HG02763 (cell line): ENCODE measurements around the gene GATA6.
"Not testable (repeated sequence)": the region's sequence is repeated elsewhere in the genome, so short reads cannot be mapped to it uniquely, and the experiment has no call there.

Experiments
- ATAC-seq: cut with Tn5 transposase; IDR thresholded peaks from one replicate; pipeline ENCODE4 v1.9.1; 2021; ENCODE audit warnings: mild to moderate bottlenecking, moderate library complexity; ENCODE audit not compliant: unreplicated experiment

Gene GATA6

GRCh38 chr18:22180722-22181121 lies 11.3 kb downstream of the GATA6 start:
- no peak for ATAC-seq

GRCh38 chr18:22182884-22183697 lies 13.7 kb downstream of the GATA6 start:
- no peak for ATAC-seq

DNA sequence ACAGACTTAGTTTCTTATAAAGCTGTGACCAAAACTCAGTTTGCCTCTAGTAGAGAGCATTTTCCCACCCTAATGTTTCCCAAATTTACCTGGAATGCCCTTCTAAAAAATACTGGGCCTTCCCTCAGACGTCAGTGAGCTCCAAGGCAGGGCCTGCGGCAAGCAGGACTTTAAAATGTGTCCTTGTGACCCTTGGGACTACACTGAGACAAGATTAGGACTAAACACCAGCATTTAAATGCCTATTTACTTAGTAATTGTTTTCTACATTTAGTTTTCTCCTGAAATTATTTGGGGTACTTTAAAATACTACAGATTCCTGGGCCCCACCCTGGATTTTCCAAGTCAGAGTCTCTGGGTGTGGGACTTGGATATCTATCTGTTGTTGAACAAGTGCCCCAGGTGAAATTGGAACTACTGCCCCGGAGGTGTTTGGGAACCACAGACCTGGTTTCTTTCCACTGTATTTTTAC lies 14.3 kb downstream of the GATA6 start:
- no peak for ATAC-seq

GRCh38 chr18:22184573-22184972 lies 15.2 kb downstream of the GATA6 start:
- ATAC-seq: not testable (repeated sequence)

- no peak for ATAC-seq
Observed at GRCh38 chr18:22185273-22185672, 15.9 kb downstream of the GATA6 start.

- ATAC-seq: no peak
Observed at GRCh38 chr18:22185771-22186386, 16.5 kb downstream of the GATA6 start.

DNA sequence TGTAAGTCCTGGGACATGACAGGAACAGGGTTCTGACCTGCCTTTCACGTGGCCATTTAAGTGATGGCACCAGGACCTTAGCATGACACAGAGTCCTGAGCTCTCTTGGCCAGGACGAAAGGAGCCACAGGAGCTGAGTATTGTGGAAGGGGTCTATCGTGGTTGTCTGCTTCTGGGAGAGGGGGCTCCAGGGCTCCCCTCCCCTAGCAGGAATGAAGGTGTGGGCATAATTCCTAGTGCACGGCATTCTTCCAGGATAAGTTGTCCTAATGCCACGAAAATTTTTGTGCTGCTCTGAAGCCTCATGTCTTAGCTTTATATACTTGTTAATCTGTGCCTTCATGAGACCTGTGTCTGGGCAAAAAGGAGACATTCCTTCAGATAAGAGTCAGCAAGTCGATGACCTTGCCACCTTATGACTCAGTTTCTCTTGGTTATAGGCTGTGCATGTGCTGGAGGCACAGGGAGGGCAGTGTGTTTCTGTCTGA lies 17.1 kb downstream of the GATA6 start:
- ATAC-seq: no peak

- ATAC-seq: no peak
Observed at GRCh38 chr18:22188559-22189267, 19.3 kb downstream of the GATA6 start.

DNA sequence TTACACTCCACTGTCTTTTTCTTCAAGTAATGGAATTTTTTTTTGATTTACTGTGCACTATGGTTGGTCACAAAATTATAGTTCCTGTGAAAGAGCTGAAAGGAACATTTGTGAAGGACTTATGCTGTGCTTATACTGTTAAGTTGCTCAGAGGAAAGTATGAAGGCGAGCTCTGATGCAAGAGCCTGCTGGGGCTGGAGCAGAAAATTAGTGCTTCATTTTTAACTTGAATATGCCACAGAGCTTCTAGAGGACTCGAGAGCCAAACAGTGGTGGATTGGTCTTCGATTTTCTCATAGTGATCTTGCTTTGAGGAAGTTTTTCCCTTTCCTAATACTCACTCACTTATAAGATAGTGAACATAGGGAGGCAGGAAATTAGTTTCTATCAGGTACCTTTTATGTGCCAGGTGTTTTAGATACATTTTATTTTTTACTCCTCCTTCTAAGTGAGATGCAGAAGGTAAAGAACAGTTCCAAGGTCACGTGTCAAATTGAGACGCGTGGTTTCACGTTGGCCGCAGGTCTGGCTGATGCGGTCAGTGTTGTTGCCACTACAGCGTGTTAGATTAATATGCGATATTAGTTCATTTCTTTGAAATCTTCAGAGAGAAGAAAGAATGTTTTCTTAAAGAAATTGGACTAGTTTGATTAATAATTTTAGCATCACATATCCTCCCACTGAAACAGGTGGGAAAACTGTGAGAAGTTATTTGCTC lies 20.2 kb downstream of the GATA6 start:
- ATAC-seq: no peak

- ATAC-seq: no peak
Observed at GRCh38 chr18:22191346-22191695, 21.9 kb downstream of the GATA6 start.

DNA sequence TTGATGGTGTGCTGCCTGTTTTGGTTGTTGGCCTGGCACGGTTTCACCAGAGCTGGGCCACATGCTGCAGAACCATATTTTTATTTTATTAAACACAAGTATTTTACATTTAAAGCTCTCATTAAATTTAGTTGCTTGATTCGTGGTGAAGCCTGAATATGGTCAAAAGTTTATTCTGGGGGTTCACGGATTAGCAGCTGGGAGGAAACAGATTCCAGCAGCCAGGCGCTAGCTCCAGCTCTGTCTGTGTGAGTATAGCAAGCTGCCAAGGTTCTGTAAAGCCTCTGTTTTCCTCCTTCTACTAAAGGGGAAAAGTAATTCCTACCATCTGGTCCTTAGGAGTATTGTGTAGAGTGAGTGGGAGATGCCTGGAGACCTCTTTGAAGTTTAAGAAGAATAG lies 22.5 kb downstream of the GATA6 start:
- ATAC-seq: no peak

- ATAC-seq: no peak
Observed at GRCh38 chr18:22193466-22193865, 24.1 kb downstream of the GATA6 start.

DNA sequence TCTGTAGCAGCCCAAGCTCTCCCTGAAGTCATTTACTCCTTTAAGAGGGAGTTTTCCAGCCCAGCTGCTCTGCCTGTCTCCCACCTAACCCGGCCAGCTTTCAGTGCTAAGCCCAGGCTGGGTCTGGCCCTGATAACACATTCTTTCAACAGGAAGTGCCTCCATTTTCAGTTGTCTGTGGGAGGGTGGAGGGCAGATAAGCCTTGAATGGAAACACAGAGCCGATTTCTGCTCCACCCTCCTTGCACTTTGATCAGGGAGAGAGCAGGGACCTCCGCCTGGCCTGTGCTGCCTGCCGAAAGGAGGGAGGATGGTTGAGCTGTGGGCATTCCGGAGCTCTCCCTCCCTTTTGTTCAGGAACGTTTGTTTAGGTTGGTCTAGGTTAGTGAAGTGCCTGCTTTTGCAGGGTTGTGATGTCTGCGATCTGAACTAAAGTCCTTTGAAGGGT lies 24.8 kb downstream of the GATA6 start:
- ATAC-seq: no peak

GRCh38 chr18:22195052-22195451 lies 25.7 kb downstream of the GATA6 start:
- no peak for ATAC-seq

GRCh38 chr18:22196943-22197342 lies 27.6 kb downstream of the GATA6 start:
- ATAC-seq: not testable (repeated sequence)

GRCh38 chr18:22197668-22198067 lies 28.3 kb downstream of the GATA6 start:
- no peak for ATAC-seq

- no peak for ATAC-seq
Observed at GRCh38 chr18:22198163-22198562, 28.8 kb downstream of the GATA6 start.

GRCh38 chr18:22199005-22199404 lies 29.6 kb downstream of the GATA6 start:
- ATAC-seq: no peak

GRCh38 chr18:22200611-22201225 lies 31.3 kb downstream of the GATA6 start:
- ATAC-seq: no peak

DNA sequence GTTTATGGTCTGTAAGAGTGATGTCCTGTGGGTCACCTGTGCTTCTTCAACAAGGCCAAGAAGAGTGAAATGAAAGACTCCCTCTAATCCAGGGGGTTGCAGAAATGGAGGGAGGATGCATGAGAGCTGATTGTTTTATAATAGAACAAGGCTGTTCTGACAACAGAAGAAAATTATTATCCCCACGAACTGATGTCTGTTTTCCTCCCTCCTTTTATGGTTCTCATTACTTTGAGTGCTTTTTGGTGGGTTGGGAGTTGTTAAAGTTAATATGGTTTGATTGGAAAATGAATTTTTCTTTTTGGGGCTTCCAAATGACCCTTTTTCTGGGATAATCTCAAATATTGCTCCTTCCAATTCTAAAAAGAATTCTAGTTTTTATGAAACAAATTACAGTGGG lies 33.6 kb downstream of the GATA6 start:
- ATAC-seq: no peak
